HepG2 (cell line): Measurements from ENCODE around the gene RAB8A. TPM values are rescaled to one million over a fixed set of nuclear protein-coding genes. Genes with fewer than 3 reads are reported as not detected.

ENCODE experiments used
- ATAC-seq: fragments of 200-7000 bp; cut with Tn5 transposase; 3 replicates; pipeline ENCODE4 v1.9.1; 2020; ENCODE audit warnings: mild to moderate bottlenecking, moderate library complexity
- BruUV-seq: library from RNA; stranded (reverse); fragments of 400-500 nt; replicated peaks from 2 replicates; lab custom pipeline; 2021; lab: Mats Ljungman, UMichigan
- CTCF ChIA-PET: fragments of 300-600 bp; formaldehyde crosslinking; extraction: SDS; loops from one replicate; lab custom pipeline; 2021; ENCODE audit warnings: low total read pairs, inconsistent platforms, low intra/inter-chr PET ratio; lab: Yijun Ruan, JAX
- POLR2A ChIA-PET: fragments of 350-600 bp; sonication (Branson Sonifier 250); formaldehyde crosslinking; loops from one replicate; lab custom pipeline; 2020; ENCODE audit warnings: antibody characterized with exemption, inconsistent platforms; lab: Yijun Ruan, JAX
- DNase-seq: peaks from one replicate; pipeline ENCODE4 v3.0.0-alpha.2; 2015; ENCODE audit warnings: low spot score
- FAIRE-seq: peaks from 3 replicates; lab custom pipeline; 2011; peaks lifted over from hg19 to GRCh38; lab: Jason Lieb, UNC
- H2AFZ ChIP-seq: one replicate; pipeline ENCODE4 v1.6.1; 2011; ENCODE audit warnings: low read length, inconsistent platforms
- H3K27ac ChIP-seq: fragments of 300-600 bp; 3 replicates; pipeline ENCODE4 v1.8.0; 2011; ENCODE audit warnings: mixed run types, mild to moderate bottlenecking, mixed read lengths, low read length, inconsistent platforms; ENCODE audit not compliant: insufficient read depth; ENCODE audit errors: extremely low read length
- H3K27me3 ChIP-seq, 2 experiments: fragments of 200-600 bp in 1 of 2; 2 replicates in 1 of 2; 3 replicates in 1 of 2; pipeline versions ENCODE4 v1.6.0 to v1.8.0; 2011; ENCODE audit warnings: low read length in 2 of 2, mild to moderate bottlenecking in 2 of 2, moderate library complexity in 2 of 2, inconsistent platforms in 1 of 2; ENCODE audit not compliant: insufficient read depth in 2 of 2, control insufficient read depth in 1 of 2
- H3K36me3 ChIP-seq, 2 experiments: fragments of 200-600 bp in 1 of 2; replicated peaks in 1 of 2; 2 replicates in 1 of 2; 3 replicates in 1 of 2; pipeline versions ENCODE4 v1.5.1 to v1.8.0; 2011; ENCODE audit warnings: low read length in 2 of 2, inconsistent platforms in 1 of 2; ENCODE audit not compliant: insufficient read depth in 2 of 2, control insufficient read depth in 1 of 2
- H3K4me1 ChIP-seq: 2 replicates; pipeline ENCODE4 v1.5.1; 2012; ENCODE audit warnings: low read length, inconsistent platforms; ENCODE audit not compliant: insufficient read depth
- H3K4me2 ChIP-seq: 2 replicates; pipeline ENCODE4 v1.6.0; 2011; ENCODE audit warnings: low read depth, low read length, inconsistent platforms
- H3K4me3 ChIP-seq, 3 experiments: fragments of 200-600 bp in 1 of 3; sonication (generic), shearing (Covaris generic) in 1 of 3; replicated peaks in 1 of 3; 2 replicates each; pipeline ENCODE4 v1.5.1; 2011 to 2016; ENCODE audit warnings: low read length in 3 of 3, inconsistent platforms in 2 of 3, low read depth in 2 of 3, mild to moderate bottlenecking in 2 of 3, control low read depth in 1 of 3, mixed read lengths in 1 of 3; ENCODE audit not compliant: insufficient read depth in 1 of 3
- H3K79me2 ChIP-seq: one replicate; pipeline ENCODE4 v1.6.1; 2011; ENCODE audit warnings: low read length, inconsistent platforms; ENCODE audit not compliant: insufficient read depth
- H3K9ac ChIP-seq: 2 replicates; pipeline ENCODE4 v1.6.0; 2011; ENCODE audit warnings: mild to moderate bottlenecking, low read depth, low read length, inconsistent platforms; ENCODE audit not compliant: insufficient read depth
- H3K9me3 ChIP-seq: 2 replicates; pipeline ENCODE4 v1.5.1; 2012; ENCODE audit warnings: mild to moderate bottlenecking, low read length
- H4K20me1 ChIP-seq: 2 replicates; pipeline ENCODE4 v1.6.0; 2011; ENCODE audit warnings: inconsistent platforms, mild to moderate bottlenecking, low read length, moderate library complexity; ENCODE audit not compliant: insufficient read depth
- CBFB ChIP-seq: sonication (generic); formaldehyde crosslinking; IDR thresholded peaks from 2 replicates; pipeline ENCODE4 v1.4.0; 2020; ENCODE audit warnings: missing genetic modification reagents
- HNF1A ChIP-seq, 2 experiments: sonication (generic) in 1 of 2; formaldehyde crosslinking in 1 of 2; IDR thresholded peaks; 2 replicates each; pipeline versions ENCODE4 v1.4.0 to v1.6.1; 2016 to 2020; ENCODE audit warnings: borderline replicate concordance in 1 of 2, low read depth in 1 of 2, mild to moderate bottlenecking in 1 of 2, missing genetic modification reagents in 1 of 2
- JARID2 ChIP-seq: sonication (generic); formaldehyde crosslinking; IDR thresholded peaks from 2 replicates; pipeline ENCODE4 v1.8.1; 2023; ENCODE audit warnings: missing genetic modification reagents, inconsistent platforms; ENCODE audit not compliant: insufficient replicate concordance
- JUNB ChIP-seq: sonication (generic); formaldehyde crosslinking; IDR thresholded peaks from 2 replicates; pipeline ENCODE4 v1.8.0; 2022; ENCODE audit warnings: missing genetic modification reagents, mild to moderate bottlenecking, borderline replicate concordance
- MAX ChIP-seq: IDR thresholded peaks from 2 replicates; pipeline ENCODE4 v1.6.1; 2012; ENCODE audit warnings: inconsistent platforms
- MED13 ChIP-seq: sonication (generic); formaldehyde crosslinking; IDR thresholded peaks from 2 replicates; pipeline ENCODE4 v1.5.0; 2020; ENCODE audit warnings: missing genetic modification reagents
- MTF2 ChIP-seq: sonication (generic); formaldehyde crosslinking; IDR thresholded peaks from 2 replicates; pipeline ENCODE4 v1.5.0; 2020; ENCODE audit warnings: missing genetic modification reagents, borderline replicate concordance
- PAF1 ChIP-seq: IDR thresholded peaks from 2 replicates; pipeline ENCODE4 v1.6.1; 2016; ENCODE audit warnings: missing genetic modification reagents, missing compliant biosample characterization
- ZBTB1 ChIP-seq: sonication (generic); formaldehyde crosslinking; IDR thresholded peaks from 2 replicates; pipeline ENCODE4 v1.4.0; 2020; ENCODE audit warnings: missing genetic modification reagents, borderline replicate concordance
- ZNF124 ChIP-seq: sonication (generic); formaldehyde crosslinking; IDR thresholded peaks from 2 replicates; pipeline ENCODE4 v1.4.0; 2020; ENCODE audit warnings: missing genetic modification reagents
- ZNF263 ChIP-seq: sonication (generic); formaldehyde crosslinking; IDR thresholded peaks from 2 replicates; pipeline ENCODE4 v1.4.0; 2020; ENCODE audit warnings: missing genetic modification reagents
- ZNF777 ChIP-seq: sonication (generic); formaldehyde crosslinking; IDR thresholded peaks from 2 replicates; pipeline ENCODE4 v1.4.0; 2020; ENCODE audit warnings: missing genetic modification reagents
- WGBS: methylation state at CpG from one replicate; pipeline ENCODE4 v1.1.6; 2017; ENCODE audit warnings: low lambda C conversion rate; 5-methylcytosine and 5-hydroxymethylcytosine counted together
- in situ Hi-C: cut with HindIII; loops from 2 replicates; pipeline ENCODE4 v1.10.0; 2017; ENCODE audit warnings: low pct_unique_long_range_greater_than_20kb; ENCODE audit not compliant: extremely low pct_ligation_motif_present
- intact Hi-C: fragments of 100-400 bp; cut with micrococcal nuclease; formaldehyde crosslinking; loops from one replicate; pipeline ENCODE4 v1.10.0; 2022; ENCODE audit not compliant: unreplicated experiment
- polyA plus RNA-seq, 8 experiments: library from polyadenylated mRNA; depleted of rRNA in 3 of 8; stranded (reverse) in 7 of 8; unstranded in 1 of 8; fragments of >200 nt; fragmentation: Illumina TruSeq in 4 of 8; extraction: Trizol in 4 of 8; gene quantifications; 2 replicates each; pipeline versions ENCODE4 v1.2.1 to v1.2.3, GENCODE V29; 2011 to 2016; ENCODE audit warnings: low read depth in 4 of 8, missing spikeins in 1 of 8, mixed read lengths in 1 of 8; ENCODE audit not compliant: insufficient read depth in 1 of 8
- total RNA-seq, 5 experiments: library from RNA; depleted of rRNA; stranded (reverse); fragments of >200 nt; fragmentation: Illumina TruSeq; extraction: Trizol; gene quantifications; 2 replicates each; pipeline ENCODE4 v1.2.3, GENCODE V29; 2016; ENCODE audit warnings: low read depth in 1 of 5
- TF ChIP-seq, protein P1 (sequence below): IDR thresholded peaks from 2 replicates; pipeline ENCODE4 v1.6.1; 2018; ENCODE audit warnings: missing genetic modification reagents
- TF ChIP-seq, protein P2 (sequence below): sonication (generic); formaldehyde crosslinking; IDR thresholded peaks from 2 replicates; pipeline ENCODE4 v1.4.0; 2020; ENCODE audit warnings: missing genetic modification reagents

RAB8A gene
- total and polyA plus RNA-seq, 2 of the 13 experiments (the other 11 are each of a cell fraction or from before 2014, with no cell fraction given): 36.7 to 45.0 TPM

GRCh38 chr19:16061943-16062342 is 49.7 kb upstream of the RAB8A start:
- ATAC-seq (no peak), DNase-seq (no peak), FAIRE-seq (no peak)
- in situ Hi-C loops: no loop called here
- H3K4me3 ChIP-seq: no peak overlapping the region
- intact Hi-C loops: no loop called here
- ChIA-PET CTCF (interaction anchor here (1.4 kb wide), 1 partner anchor 124 kb away, joined by 3 read pairs; the partner anchor contains the start of gene FAM32A), POLR2A (no interaction called here)
- no TSS peak for BruUV-seq
- no peak overlapping the region for H2AFZ ChIP-seq
- peaks cover 22% of the 10 kb centered on the region for H3K4me1 ChIP-seq
- H3K4me2 ChIP-seq: no peak overlapping the region
- 15% methylated on average over 4 of the region's 4 CpGs for WGBS
- H3K36me3 ChIP-seq: no peaks in the 10 kb centered on the region
- TF ChIP-seq PAF1 (CRISPR knock-in tag) (no peak), ZNF777 (CRISPR knock-in tag) (no peak), ZNF124 (CRISPR knock-in tag) (no peak), JUNB (no peak), CBFB (no peak), ZBTB1 (CRISPR knock-in tag) (no peak), ZNF263 (CRISPR knock-in tag) (no peak), MTF2 (CRISPR knock-in tag) (no peak), HNF1A (IDR thresholded peaks at IDR 0.05; ENCODE audit: low read depth) (no peak), HNF1A (CRISPR knock-in tag; IDR thresholded peaks at IDR 0.05; ENCODE audit: borderline replicate concordance) (no peak), MAX (no peak), JARID2 (no peak), MED13 (CRISPR knock-in tag) (no peak)
- TF ChIP-seq, protein P1, sequence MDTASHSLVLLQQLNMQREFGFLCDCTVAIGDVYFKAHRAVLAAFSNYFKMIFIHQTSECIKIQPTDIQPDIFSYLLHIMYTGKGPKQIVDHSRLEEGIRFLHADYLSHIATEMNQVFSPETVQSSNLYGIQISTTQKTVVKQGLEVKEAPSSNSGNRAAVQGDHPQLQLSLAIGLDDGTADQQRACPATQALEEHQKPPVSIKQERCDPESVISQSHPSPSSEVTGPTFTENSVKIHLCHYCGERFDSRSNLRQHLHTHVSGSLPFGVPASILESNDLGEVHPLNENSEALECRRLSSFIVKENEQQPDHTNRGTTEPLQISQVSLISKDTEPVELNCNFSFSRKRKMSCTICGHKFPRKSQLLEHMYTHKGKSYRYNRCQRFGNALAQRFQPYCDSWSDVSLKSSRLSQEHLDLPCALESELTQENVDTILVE (CRISPR knock-in tag): no peak
- TF ChIP-seq, protein P2, sequence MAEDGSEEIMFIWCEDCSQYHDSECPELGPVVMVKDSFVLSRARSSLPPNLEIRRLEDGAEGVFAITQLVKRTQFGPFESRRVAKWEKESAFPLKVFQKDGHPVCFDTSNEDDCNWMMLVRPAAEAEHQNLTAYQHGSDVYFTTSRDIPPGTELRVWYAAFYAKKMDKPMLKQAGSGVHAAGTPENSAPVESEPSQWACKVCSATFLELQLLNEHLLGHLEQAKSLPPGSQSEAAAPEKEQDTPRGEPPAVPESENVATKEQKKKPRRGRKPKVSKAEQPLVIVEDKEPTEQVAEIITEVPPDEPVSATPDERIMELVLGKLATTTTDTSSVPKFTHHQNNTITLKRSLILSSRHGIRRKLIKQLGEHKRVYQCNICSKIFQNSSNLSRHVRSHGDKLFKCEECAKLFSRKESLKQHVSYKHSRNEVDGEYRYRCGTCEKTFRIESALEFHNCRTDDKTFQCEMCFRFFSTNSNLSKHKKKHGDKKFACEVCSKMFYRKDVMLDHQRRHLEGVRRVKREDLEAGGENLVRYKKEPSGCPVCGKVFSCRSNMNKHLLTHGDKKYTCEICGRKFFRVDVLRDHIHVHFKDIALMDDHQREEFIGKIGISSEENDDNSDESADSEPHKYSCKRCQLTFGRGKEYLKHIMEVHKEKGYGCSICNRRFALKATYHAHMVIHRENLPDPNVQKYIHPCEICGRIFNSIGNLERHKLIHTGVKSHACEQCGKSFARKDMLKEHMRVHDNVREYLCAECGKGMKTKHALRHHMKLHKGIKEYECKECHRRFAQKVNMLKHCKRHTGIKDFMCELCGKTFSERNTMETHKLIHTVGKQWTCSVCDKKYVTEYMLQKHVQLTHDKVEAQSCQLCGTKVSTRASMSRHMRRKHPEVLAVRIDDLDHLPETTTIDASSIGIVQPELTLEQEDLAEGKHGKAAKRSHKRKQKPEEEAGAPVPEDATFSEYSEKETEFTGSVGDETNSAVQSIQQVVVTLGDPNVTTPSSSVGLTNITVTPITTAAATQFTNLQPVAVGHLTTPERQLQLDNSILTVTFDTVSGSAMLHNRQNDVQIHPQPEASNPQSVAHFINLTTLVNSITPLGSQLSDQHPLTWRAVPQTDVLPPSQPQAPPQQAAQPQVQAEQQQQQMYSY: no peak
- H3K27ac ChIP-seq: no peak overlapping the region
- H3K9ac ChIP-seq: no peak overlapping the region
- no peaks in the 10 kb centered on the region for H4K20me1 ChIP-seq
- H3K27me3 ChIP-seq: no peaks in the 10 kb centered on the region
- H3K79me2 ChIP-seq: no peaks in the 10 kb centered on the region
- H3K9me3 ChIP-seq: peaks cover 6% of the 10 kb centered on the region
